DOHH2 (cell line): ENCODE results near the gene STPG4.

Experiments
- CTCF ChIP-seq: fragments of 200-600 bp; sonication (generic); IDR thresholded peaks from one replicate; pipeline ENCODE4 v1.5.1; 2014; ENCODE audit warnings: antibody characterized with exemption, mild to moderate bottlenecking, low read depth, low read length; ENCODE audit not compliant: poor library complexity, severe bottlenecking
- EZH2phosphoT487 ChIP-seq: fragments of 200-600 bp; sonication (generic); IDR thresholded peaks from 2 replicates; pipeline ENCODE4 v1.6.1; 2017; ENCODE audit warnings: borderline replicate concordance, mild to moderate bottlenecking, antibody characterized with exemption, low read length, moderate library complexity, mixed read lengths

- no peak for TF ChIP-seq CTCF
- TF ChIP-seq EZH2phosphoT487: no peak
Measured at GRCh38 chr2:47198985-47199451, 43.9 kb upstream of the STPG4 start.
